H9 (cell line): ENCODE measurements around the gene KRTAP10-12. TPM values are rescaled to one million over a fixed set of nuclear protein-coding genes. Genes with fewer than 3 reads are reported as not detected.

Source experiments
- DNase-seq: peaks from one replicate; pipeline ENCODE4 v3.0.0-alpha.2; 2017
- H2AFZ ChIP-seq: one replicate; pipeline ENCODE4 v1.6.1; 2013; ENCODE audit warnings: mild to moderate bottlenecking, low read length, control low read depth, moderate library complexity
- H2AK5ac ChIP-seq: 2 replicates; pipeline ENCODE4 v1.6.1; 2013; ENCODE audit warnings: low read length, control low read depth, mixed read lengths; ENCODE audit not compliant: insufficient read length
- H2BK120ac ChIP-seq: one replicate; pipeline ENCODE4 v1.6.1; 2013; ENCODE audit warnings: low read depth, mild to moderate bottlenecking, low read length, control low read depth, inconsistent platforms; ENCODE audit not compliant: poor library complexity, severe bottlenecking
- H2BK12ac ChIP-seq: 2 replicates; pipeline ENCODE4 v1.6.1; 2013; ENCODE audit warnings: low read length, control low read depth, mixed read lengths, low read depth; ENCODE audit not compliant: insufficient read length
- H2BK15ac ChIP-seq: 2 replicates; pipeline ENCODE4 v1.6.1; 2013; ENCODE audit warnings: low read depth, low read length, control low read depth
- H2BK20ac ChIP-seq: one replicate; pipeline ENCODE4 v1.6.1; 2013; ENCODE audit warnings: low read depth, mild to moderate bottlenecking, low read length, control low read depth, inconsistent platforms; ENCODE audit not compliant: poor library complexity, severe bottlenecking
- H2BK5ac ChIP-seq: 2 replicates; pipeline ENCODE4 v1.6.1; 2013; ENCODE audit warnings: low read length, control low read depth, mixed read lengths; ENCODE audit not compliant: insufficient read length
- H3K14ac ChIP-seq: 2 replicates; pipeline ENCODE4 v1.6.1; 2013; ENCODE audit warnings: low read length, control low read depth; ENCODE audit not compliant: insufficient read depth
- H3K18ac ChIP-seq: 2 replicates; pipeline ENCODE4 v1.6.1; 2013; ENCODE audit warnings: low read depth, mild to moderate bottlenecking, mixed read lengths, low read length, control low read depth; ENCODE audit not compliant: insufficient read length
- H3K23ac ChIP-seq: 2 replicates; pipeline ENCODE4 v1.6.1; 2013; ENCODE audit warnings: low read length, control low read depth, mixed read lengths, low read depth; ENCODE audit not compliant: insufficient read length
- H3K23me2 ChIP-seq: 2 replicates; pipeline ENCODE4 v1.6.1; 2013; ENCODE audit warnings: low read depth, mild to moderate bottlenecking, mixed read lengths, low read length, control low read depth; ENCODE audit not compliant: insufficient read length, poor library complexity, severe bottlenecking
- H3K27ac ChIP-seq: 2 replicates; pipeline ENCODE4 v1.5.1; 2013; ENCODE audit warnings: low read length, control low read depth, mixed read lengths, low read depth; ENCODE audit not compliant: insufficient read length
- H3K27me3 ChIP-seq: 2 replicates; pipeline ENCODE4 v1.6.1; 2013; ENCODE audit warnings: low read length, control low read depth, inconsistent platforms; ENCODE audit not compliant: insufficient read depth
- H3K4ac ChIP-seq: 2 replicates; pipeline ENCODE4 v1.6.1; 2013; ENCODE audit warnings: low read depth, mild to moderate bottlenecking, control low read depth, inconsistent platforms, low read length, moderate library complexity
- H3K4me1 ChIP-seq: 2 replicates; pipeline ENCODE4 v1.6.1; 2013; ENCODE audit warnings: low read length, control low read depth, inconsistent platforms; ENCODE audit not compliant: insufficient read depth
- H3K4me2 ChIP-seq: 2 replicates; pipeline ENCODE4 v1.6.1; 2013; ENCODE audit warnings: low read length, control low read depth, mixed read lengths; ENCODE audit not compliant: insufficient read length, insufficient read depth
- H3K56ac ChIP-seq: 2 replicates; pipeline ENCODE4 v1.6.1; 2013; ENCODE audit warnings: low read depth, mild to moderate bottlenecking, mixed read lengths, low read length, control low read depth; ENCODE audit not compliant: insufficient read length
- H3K79me1 ChIP-seq: 2 replicates; pipeline ENCODE4 v1.6.1; 2013; ENCODE audit warnings: low read depth, mild to moderate bottlenecking, moderate library complexity, low read length, control low read depth, inconsistent platforms; ENCODE audit not compliant: insufficient read depth, poor library complexity, severe bottlenecking
- H3K79me2 ChIP-seq: 2 replicates; pipeline ENCODE4 v1.6.1; 2013; ENCODE audit warnings: low read length, control low read depth, inconsistent platforms; ENCODE audit not compliant: insufficient read depth
- H3K9ac ChIP-seq: 2 replicates; pipeline ENCODE4 v1.6.1; 2013; ENCODE audit warnings: low read length, control low read depth, mixed read lengths; ENCODE audit not compliant: insufficient read length; ENCODE audit errors: extremely low read depth
- H3K9me3 ChIP-seq: one replicate; pipeline ENCODE4 v1.6.1; 2013; ENCODE audit warnings: low read depth, low read length, inconsistent platforms; ENCODE audit not compliant: control insufficient read depth
- H3T11ph ChIP-seq: one replicate; pipeline ENCODE4 v1.6.1; 2013; ENCODE audit warnings: mild to moderate bottlenecking, low read length, control low read depth, inconsistent platforms
- H4K20me1 ChIP-seq: one replicate; pipeline ENCODE4 v1.6.1; 2013; ENCODE audit not compliant: control insufficient read depth, insufficient read length, insufficient read depth
- H4K5ac ChIP-seq: 2 replicates; pipeline ENCODE4 v1.6.1; 2013; ENCODE audit warnings: low read depth, mild to moderate bottlenecking, mixed read lengths, low read length, control low read depth; ENCODE audit not compliant: insufficient read length
- H4K8ac ChIP-seq: replicated peaks from 2 replicates; pipeline ENCODE4 v1.6.1; 2013; ENCODE audit warnings: low read length, control low read depth, mixed read lengths, low read depth; ENCODE audit not compliant: insufficient read length
- H4K91ac ChIP-seq: 2 replicates; pipeline ENCODE4 v1.6.1; 2013; ENCODE audit warnings: low read depth, mild to moderate bottlenecking, moderate library complexity, mixed read lengths, low read length, control low read depth; ENCODE audit not compliant: insufficient read length
- H3K27ac Mint-ChIP-seq, 3 experiments: 2 replicates in 2 of 3; 3 replicates in 1 of 3; pipeline ENCODE4 v1.8.0; 2020 to 2021; ENCODE audit warnings: mixed read lengths in 3 of 3, mild to moderate bottlenecking in 1 of 3, moderate library complexity in 1 of 3
- H3K27me3 Mint-ChIP-seq: 2 replicates; pipeline ENCODE4 v1.8.0; 2021; ENCODE audit warnings: low read depth, mild to moderate bottlenecking, moderate library complexity, mixed read lengths
- H3K36me3 Mint-ChIP-seq, 3 experiments: 2 replicates in 2 of 3; 3 replicates in 1 of 3; pipeline ENCODE4 v1.8.0; 2020 to 2021; ENCODE audit warnings: low read depth in 3 of 3, mixed read lengths in 3 of 3; ENCODE audit not compliant: insufficient read depth in 1 of 3
- H3K4me1 Mint-ChIP-seq, 2 experiments: 2 replicates each; pipeline ENCODE4 v1.8.0; 2020; ENCODE audit warnings: mixed read lengths in 2 of 2
- H3K4me3 Mint-ChIP-seq, 2 experiments: 2 replicates in 1 of 2; 3 replicates in 1 of 2; pipeline ENCODE4 v1.8.0; 2020 to 2021; ENCODE audit warnings: mild to moderate bottlenecking in 2 of 2, mixed read lengths in 2 of 2, moderate library complexity in 1 of 2
- H3K9me3 Mint-ChIP-seq, 2 experiments: 2 replicates in 1 of 2; 3 replicates in 1 of 2; pipeline ENCODE4 v1.8.0; 2020; ENCODE audit warnings: mild to moderate bottlenecking in 2 of 2, mixed read lengths in 2 of 2, moderate library complexity in 1 of 2
- WGBS: extraction: QIAGEN DNeasy Blood & Tissue Kit; methylation state at CpG from one replicate; pipeline ENCODE4 v1.1.7; 2013; ENCODE audit warnings: missing lambda C conversion rate, low lambda C conversion rate, mixed read lengths; ENCODE audit not compliant: insufficient read length; ENCODE audit errors: extremely low coverage; 5-methylcytosine and 5-hydroxymethylcytosine counted together
- total RNA-seq: library from RNA; stranded (reverse); gene quantifications from 2 replicates; pipeline ENCODE4 v1.2.1, GENCODE V29; 2021
- TF ChIP-seq, protein P1 (sequence below): fragments of 200-600 bp; sonication (generic); conservative IDR thresholded peaks from 3 replicates; pipeline ENCODE4 v1.8.0; 2021; ENCODE audit warnings: antibody characterized with exemption, mild to moderate bottlenecking

KRTAP10-12 gene
- total RNA-seq, 1 experiment from 2014 or later: not detected

DNA sequence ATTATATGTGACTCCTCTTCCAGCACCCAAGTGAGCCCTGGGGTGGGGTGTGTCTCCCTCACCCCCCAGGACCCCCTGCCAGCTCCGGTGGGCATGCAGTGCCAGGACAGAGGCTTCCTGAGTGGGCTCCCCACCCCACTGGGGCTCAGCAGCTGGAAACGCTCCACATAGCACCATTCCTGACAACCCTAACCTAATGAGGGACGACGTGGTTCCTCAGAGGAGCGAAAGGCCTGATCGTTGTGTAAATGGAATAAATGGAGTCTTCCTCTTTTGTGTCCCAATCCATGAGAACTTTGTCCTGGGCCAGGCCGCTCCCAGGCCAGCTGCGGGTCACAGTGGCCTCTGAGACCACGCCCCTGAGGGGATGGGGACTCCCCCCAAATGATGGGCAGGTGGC lies 16.2 kb downstream of the KRTAP10-12 start:
- H3K23ac ChIP-seq: no peak overlapping the region
- H3K9me3 ChIP-seq: no peaks in the 10 kb centered on the region
- no peak overlapping the region for H4K8ac ChIP-seq
- H3K23me2 ChIP-seq: peaks cover 25% of the 10 kb centered on the region
- H2BK15ac ChIP-seq: no peak overlapping the region
- H2BK20ac ChIP-seq: no peak overlapping the region
- H3K4me2 ChIP-seq: no peak overlapping the region
- H3K4ac ChIP-seq: no peak overlapping the region
- no peak overlapping the region for H3K56ac ChIP-seq
- no peak overlapping the region for H2BK5ac ChIP-seq
- H3K79me1 ChIP-seq: no peaks in the 10 kb centered on the region
- no peaks in the 10 kb centered on the region for H4K20me1 ChIP-seq
- WGBS: no CpG with 5 or more reads among the region's 9 CpGs
- no peak overlapping the region for H2BK120ac ChIP-seq
- Mint-ChIP-seq H3K27me3 (peaks cover 78% of the 10 kb centered on the region), H3K27ac (no peak overlapping the region), H3K4me3 (no peak overlapping the region), H3K4me1 (peaks cover 49 to 61% of the 10 kb centered on the region in 2 experiments), H3K9me3 (no peaks in the 10 kb centered on the region; a peak in 1 of 5 replicates), H3K36me3 (no peaks in the 10 kb centered on the region; a peak in 3 of 7 replicates)
- H3K18ac ChIP-seq: no peak overlapping the region
- no peak overlapping the region for H4K5ac ChIP-seq
- no peak overlapping the region for H2AK5ac ChIP-seq
- H3K14ac ChIP-seq: no peak overlapping the region
- peaks cover 41% of the 10 kb centered on the region; the same call in 1 of the 2 replicates for H3K27me3 ChIP-seq
- DNase-seq: no peak
- no peak overlapping the region for H2AFZ ChIP-seq
- H3K27ac ChIP-seq: no peak overlapping the region
- no peak overlapping the region for H3T11ph ChIP-seq
- TF ChIP-seq, protein P1, sequence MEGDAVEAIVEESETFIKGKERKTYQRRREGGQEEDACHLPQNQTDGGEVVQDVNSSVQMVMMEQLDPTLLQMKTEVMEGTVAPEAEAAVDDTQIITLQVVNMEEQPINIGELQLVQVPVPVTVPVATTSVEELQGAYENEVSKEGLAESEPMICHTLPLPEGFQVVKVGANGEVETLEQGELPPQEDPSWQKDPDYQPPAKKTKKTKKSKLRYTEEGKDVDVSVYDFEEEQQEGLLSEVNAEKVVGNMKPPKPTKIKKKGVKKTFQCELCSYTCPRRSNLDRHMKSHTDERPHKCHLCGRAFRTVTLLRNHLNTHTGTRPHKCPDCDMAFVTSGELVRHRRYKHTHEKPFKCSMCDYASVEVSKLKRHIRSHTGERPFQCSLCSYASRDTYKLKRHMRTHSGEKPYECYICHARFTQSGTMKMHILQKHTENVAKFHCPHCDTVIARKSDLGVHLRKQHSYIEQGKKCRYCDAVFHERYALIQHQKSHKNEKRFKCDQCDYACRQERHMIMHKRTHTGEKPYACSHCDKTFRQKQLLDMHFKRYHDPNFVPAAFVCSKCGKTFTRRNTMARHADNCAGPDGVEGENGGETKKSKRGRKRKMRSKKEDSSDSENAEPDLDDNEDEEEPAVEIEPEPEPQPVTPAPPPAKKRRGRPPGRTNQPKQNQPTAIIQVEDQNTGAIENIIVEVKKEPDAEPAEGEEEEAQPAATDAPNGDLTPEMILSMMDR: no peak
- H3K9ac ChIP-seq: no peak overlapping the region
- no peak overlapping the region for H2BK12ac ChIP-seq
- H3K79me2 ChIP-seq: no peaks in the 10 kb centered on the region
- H3K4me1 ChIP-seq: peaks cover 3% of the 10 kb centered on the region; the same call in 1 of the 2 replicates
- no peak overlapping the region for H4K91ac ChIP-seq
